Endothelial cell (in vitro differentiated cells): Measurements from ENCODE around the gene DNAH10. TPM values are rescaled to one million over a fixed set of nuclear protein-coding genes. Genes with fewer than 3 reads are reported as not detected.
A peak's percentile ranks its signal among the peaks of the same experiment; 100 is the strongest.
"Not testable (repeated sequence)": the region's sequence is repeated elsewhere in the genome, so short reads cannot be mapped to it uniquely, and the experiment has no call there.

ENCODE experiments used
- DNase-seq: peaks from one replicate; pipeline ENCODE4 v3.0.0; 2021; ENCODE audit warnings: low spot score
- H3K27ac Mint-ChIP-seq: one replicate; pipeline ENCODE4 v1.8.0; 2021; ENCODE audit warnings: mixed read lengths, inconsistent platforms; ENCODE audit not compliant: unreplicated experiment
- H3K27me3 Mint-ChIP-seq: one replicate; pipeline ENCODE4 v1.8.0; 2021; ENCODE audit warnings: mild to moderate bottlenecking, moderate library complexity, mixed read lengths, inconsistent platforms; ENCODE audit not compliant: unreplicated experiment
- H3K36me3 Mint-ChIP-seq: one replicate; pipeline ENCODE4 v1.8.0; 2021; ENCODE audit warnings: mild to moderate bottlenecking, low read depth, mixed read lengths, inconsistent platforms; ENCODE audit not compliant: unreplicated experiment
- H3K4me1 Mint-ChIP-seq: one replicate; pipeline ENCODE4 v1.8.0; 2021; ENCODE audit warnings: mild to moderate bottlenecking, mixed read lengths, inconsistent platforms; ENCODE audit not compliant: unreplicated experiment
- H3K4me3 Mint-ChIP-seq: one replicate; pipeline ENCODE4 v1.8.0; 2021; ENCODE audit warnings: mild to moderate bottlenecking, mixed read lengths, inconsistent platforms; ENCODE audit not compliant: unreplicated experiment
- H3K9me3 Mint-ChIP-seq: one replicate; pipeline ENCODE4 v1.8.0; 2021; ENCODE audit warnings: mixed read lengths, inconsistent platforms; ENCODE audit not compliant: unreplicated experiment
- total RNA-seq: library from RNA; stranded (reverse); fragmentation: NEBNext Ultra II Directional; extraction: Animal tissue kit (Norgen Biotek cat#: 25700); gene quantifications from one replicate; pipeline ENCODE4 v1.2.1, GENCODE V29; 2021; ENCODE audit not compliant: unreplicated experiment
- TF ChIP-seq, protein P1 (sequence below): fragments of 200-600 bp; sonication (generic); IDR thresholded peaks from one replicate; pipeline ENCODE4 v1.5.0; 2021; ENCODE audit warnings: antibody characterized with exemption; ENCODE audit not compliant: unreplicated experiment

Gene DNAH10
- total RNA-seq, 1 donor from 2014 or later: 1.2 TPM

DNA sequence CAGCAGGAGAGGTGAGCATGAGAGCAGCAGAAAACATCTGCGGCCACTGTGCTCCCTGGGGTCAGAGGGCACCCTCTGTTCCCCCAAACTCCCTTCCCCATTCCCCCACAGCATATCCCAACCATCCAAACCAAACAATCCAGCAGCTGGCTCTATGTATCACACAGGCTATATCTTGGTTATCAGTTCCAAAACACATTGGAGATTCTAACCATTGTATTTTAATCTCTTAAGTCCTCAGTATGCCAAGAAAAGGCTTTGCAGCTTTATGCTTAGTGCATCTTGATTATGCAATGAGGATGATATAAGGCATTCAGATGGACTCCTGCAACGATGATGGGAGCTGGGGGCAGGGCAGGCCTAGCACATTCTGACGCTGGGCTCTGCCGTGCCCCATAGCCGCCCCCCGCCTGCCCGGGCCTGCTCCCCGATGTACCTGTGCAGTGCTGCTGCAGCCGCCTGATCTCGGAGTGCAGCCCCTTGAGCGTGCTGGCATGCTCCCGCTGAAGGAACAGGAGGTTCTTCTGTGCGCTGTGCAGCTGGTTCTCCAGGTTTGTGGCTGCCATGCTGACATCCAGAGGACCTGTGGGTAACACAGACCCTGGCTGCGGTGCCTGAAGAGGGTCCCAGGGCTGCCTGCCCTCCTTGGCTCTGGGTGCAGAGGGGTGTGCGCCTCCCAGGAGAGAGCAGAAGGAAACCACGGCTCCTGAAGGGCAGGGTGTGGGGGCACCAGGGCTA, 181.0 kb downstream of the DNAH10 start:
- Mint-ChIP-seq H3K27ac (no peak overlapping the region), H3K4me1 (peaks cover 4% of the 10 kb centered on the region), H3K27me3 (peaks cover 8% of the 10 kb centered on the region), H3K9me3 (peaks cover 8% of the 10 kb centered on the region), H3K4me3 (peak overlapping the region; percentile 83), H3K36me3 (peaks cover 40% of the 10 kb centered on the region)
- no peak for DNase-seq
- TF ChIP-seq, protein P1, sequence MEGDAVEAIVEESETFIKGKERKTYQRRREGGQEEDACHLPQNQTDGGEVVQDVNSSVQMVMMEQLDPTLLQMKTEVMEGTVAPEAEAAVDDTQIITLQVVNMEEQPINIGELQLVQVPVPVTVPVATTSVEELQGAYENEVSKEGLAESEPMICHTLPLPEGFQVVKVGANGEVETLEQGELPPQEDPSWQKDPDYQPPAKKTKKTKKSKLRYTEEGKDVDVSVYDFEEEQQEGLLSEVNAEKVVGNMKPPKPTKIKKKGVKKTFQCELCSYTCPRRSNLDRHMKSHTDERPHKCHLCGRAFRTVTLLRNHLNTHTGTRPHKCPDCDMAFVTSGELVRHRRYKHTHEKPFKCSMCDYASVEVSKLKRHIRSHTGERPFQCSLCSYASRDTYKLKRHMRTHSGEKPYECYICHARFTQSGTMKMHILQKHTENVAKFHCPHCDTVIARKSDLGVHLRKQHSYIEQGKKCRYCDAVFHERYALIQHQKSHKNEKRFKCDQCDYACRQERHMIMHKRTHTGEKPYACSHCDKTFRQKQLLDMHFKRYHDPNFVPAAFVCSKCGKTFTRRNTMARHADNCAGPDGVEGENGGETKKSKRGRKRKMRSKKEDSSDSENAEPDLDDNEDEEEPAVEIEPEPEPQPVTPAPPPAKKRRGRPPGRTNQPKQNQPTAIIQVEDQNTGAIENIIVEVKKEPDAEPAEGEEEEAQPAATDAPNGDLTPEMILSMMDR: no peak

DNA sequence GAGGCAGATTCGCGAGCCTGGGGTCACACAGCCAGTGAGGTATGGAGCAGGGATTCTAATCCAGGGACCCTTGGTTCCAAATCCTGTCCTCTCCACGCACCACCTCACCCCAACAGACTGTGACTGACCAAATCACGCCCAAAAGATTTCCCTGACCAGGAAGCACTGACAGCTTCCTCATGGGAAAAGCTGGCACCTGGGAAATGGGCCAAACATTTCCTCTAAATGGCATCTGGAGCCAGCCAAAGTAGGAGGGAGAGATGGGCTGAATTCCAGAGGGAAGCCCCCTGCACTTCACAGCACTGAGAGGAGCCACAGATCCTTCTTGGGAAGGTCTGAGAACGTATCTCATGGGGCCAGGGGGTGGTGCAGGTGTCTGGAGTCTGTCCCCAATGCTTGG, 181.7 kb downstream of the DNAH10 start:
- H3K4me3 Mint-ChIP-seq: no peak overlapping the region
- no peaks in the 10 kb centered on the region for H3K4me1 Mint-ChIP-seq
- peaks cover 8% of the 10 kb centered on the region for H3K9me3 Mint-ChIP-seq
- TF ChIP-seq, protein P1: no peak
- H3K27ac Mint-ChIP-seq: no peak overlapping the region
- DNase-seq: no peak
- peaks cover 7% of the 10 kb centered on the region for H3K27me3 Mint-ChIP-seq
- peaks cover 36% of the 10 kb centered on the region for H3K36me3 Mint-ChIP-seq

DNA sequence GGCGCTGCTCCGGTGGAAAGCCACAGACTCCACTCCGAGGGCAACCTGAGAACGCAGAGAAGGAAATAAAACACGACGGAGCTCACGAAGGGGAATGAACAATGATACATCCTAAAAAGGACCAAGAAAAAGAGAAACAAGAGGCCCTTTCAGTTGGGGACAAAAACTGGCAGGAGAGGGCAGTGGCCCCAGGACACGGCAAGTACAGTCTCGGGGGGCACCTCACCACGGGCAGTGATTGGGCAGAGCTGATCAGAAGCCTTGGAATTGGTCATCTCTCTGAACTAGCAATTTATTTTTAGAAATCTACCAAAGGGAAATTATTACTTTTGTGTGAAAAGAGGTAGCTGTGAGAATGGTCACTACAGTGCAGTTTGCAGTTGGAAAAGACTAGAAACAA, 182.6 kb downstream of the DNAH10 start:
- Mint-ChIP-seq H3K27me3 (peaks cover 7% of the 10 kb centered on the region), H3K4me1 (no peaks in the 10 kb centered on the region), H3K4me3 (peak overlapping the region; percentile 56), H3K9me3 (peaks cover 8% of the 10 kb centered on the region), H3K36me3 (peaks cover 37% of the 10 kb centered on the region), H3K27ac (no peak overlapping the region)
- TF ChIP-seq, protein P1: no peak
- DNase-seq: no peak

DNA sequence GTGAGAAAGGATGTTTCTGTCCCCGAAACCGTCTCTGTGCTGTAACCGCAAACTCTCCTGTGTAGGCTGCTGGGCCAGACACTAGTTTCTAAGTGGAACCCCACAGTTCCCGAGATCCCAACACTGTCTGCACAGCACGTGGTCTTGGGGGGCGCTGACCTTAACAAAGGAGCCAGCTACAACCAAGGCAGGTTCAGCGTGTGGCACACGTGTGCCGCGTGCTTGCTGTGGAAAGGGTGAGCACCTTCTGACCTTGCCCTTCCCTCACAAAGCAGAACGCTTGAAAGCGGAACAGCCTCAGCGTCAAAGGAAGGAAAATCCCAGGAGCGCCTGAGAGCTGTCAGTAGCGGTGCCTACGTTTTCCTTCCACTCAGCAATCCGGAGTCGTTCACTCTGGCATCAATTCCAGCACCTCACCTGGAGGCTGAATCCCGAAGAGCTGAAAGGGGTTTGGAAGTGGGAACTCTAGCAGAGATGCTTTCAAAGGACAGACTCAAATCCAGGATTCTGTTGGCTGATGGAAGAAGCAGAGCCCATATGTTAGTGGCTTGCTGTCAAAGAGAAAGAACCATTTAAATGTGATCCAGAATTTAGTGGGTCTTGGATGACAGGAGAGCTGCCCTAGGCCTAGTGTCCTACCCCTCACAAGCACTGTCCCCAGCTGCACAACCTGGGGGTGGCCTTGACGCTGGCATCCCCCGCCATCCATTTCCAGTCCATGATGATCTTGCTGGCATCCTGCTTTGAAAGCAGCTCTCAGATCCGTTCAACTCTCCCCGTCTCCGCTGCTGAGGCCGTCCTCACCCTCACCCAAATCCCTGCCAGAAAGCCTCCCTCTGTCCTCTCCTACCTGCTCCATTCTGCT, 183.4 kb downstream of the DNAH10 start:
- no peak overlapping the region for H3K27ac Mint-ChIP-seq
- peaks cover 7% of the 10 kb centered on the region for H3K27me3 Mint-ChIP-seq
- H3K4me3 Mint-ChIP-seq: no peak overlapping the region
- TF ChIP-seq, protein P1: no peak
- H3K4me1 Mint-ChIP-seq: no peaks in the 10 kb centered on the region
- peaks cover 8% of the 10 kb centered on the region for H3K9me3 Mint-ChIP-seq
- H3K36me3 Mint-ChIP-seq: peaks cover 37% of the 10 kb centered on the region
- DNase-seq: no peak

DNA sequence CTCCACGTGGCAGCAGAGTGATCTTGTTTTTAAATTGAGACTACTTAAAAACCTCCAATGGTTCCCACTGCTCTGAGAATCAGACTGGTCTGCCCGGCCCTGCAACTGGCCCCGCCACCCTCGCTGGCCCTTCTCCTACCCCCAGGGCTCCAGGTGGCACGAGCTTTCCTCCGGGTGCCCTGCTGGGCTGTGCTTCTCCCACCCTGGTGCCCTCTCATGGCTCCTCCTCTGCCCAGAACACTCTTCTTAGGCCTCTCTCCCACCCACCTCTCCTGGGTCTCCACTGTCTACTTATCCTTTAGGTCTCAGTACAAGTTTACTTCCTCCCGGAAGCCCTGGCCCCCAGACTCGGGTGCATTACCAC, 184.0 kb downstream of the DNAH10 start:
- Mint-ChIP-seq H3K36me3 (peaks cover 34% of the 10 kb centered on the region), H3K27ac (no peak overlapping the region), H3K4me3 (no peak overlapping the region), H3K4me1 (no peaks in the 10 kb centered on the region), H3K27me3 (peaks cover 7% of the 10 kb centered on the region), H3K9me3 (peaks cover 8% of the 10 kb centered on the region)
- no peak for DNase-seq
- TF ChIP-seq, protein P1: no peak

DNA sequence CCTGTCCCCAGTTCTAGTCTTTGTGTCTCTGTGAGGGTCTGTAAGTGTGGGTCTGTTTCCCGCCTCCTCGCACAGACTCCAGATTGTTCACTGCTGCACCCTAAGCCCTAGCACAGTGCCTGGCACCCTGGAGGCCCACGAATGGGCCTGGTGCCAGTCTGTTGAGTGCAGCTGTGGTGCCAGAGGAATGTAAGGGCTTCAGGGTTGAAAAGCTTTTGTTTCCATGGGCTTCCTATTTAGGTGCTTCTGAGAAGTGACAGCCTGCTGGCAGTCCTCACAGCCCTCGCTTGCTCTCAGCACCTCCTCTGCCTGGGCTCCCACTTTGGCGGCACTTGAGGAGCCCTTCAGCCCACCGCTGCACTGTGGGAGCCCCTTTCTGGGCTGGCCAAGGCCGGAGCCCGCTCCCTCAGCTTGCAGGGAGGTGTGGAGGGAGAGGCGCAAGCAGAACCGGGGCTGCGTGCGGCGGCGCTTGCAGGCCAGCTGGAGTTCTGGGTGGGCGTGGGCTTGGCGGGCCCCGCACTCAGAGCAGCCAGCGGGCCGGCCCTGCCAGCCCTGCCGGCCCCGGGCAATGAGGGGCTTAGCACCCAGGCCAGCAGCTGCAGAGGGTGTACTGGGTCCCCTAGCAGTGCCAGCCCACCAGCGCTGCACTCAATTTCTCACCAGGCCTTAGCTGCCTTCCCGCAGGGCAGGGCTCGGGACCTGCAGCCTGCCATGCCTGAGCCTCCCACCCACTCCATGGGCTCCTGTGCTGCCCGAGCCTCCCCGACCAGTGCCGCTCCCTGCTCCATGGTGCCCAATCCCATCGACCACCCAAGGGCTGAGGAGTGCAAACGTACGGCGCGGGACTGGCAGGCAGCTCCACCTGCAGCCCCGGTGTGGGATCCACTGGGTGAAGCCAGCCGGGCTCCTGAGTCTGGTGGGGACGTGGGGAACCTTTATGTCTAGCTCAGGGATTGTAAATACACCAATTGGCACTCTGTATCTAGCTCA, 184.7 kb downstream of the DNAH10 start:
- H3K9me3 Mint-ChIP-seq, H3K4me3 Mint-ChIP-seq, DNase-seq, H3K27me3 Mint-ChIP-seq, H3K4me1 Mint-ChIP-seq, H3K27ac Mint-ChIP-seq: not testable (repeated sequence)
- H3K36me3 Mint-ChIP-seq: peaks cover 28% of the 10 kb centered on the region
